Breast epithelium (tissue), 4 donors: ENCODE data around the gene SLC16A13. TPM values are rescaled to one million over a fixed set of nuclear protein-coding genes. Genes with fewer than 3 reads are reported as not detected.

Experiments used
- DNase-seq, 2 donors: peaks; one replicate each; pipeline ENCODE4 v3.0.0-alpha.2; 2019; ENCODE audit warnings: low spot score in 2 of 2
- H3K27ac ChIP-seq, 2 donors: fragments of 200-600 bp; sonication (generic) in 1 of 2; one replicate each; pipeline ENCODE4 v1.5.1; 2016 to 2019; ENCODE audit warnings: mild to moderate bottlenecking in 1 of 2
- H3K27me3 ChIP-seq, 2 donors: fragments of 200-600 bp; sonication (generic) in 1 of 2; one replicate each; pipeline versions ENCODE4 v1.5.1 to v1.6.0; 2017 to 2019; ENCODE audit warnings: control low read depth in 1 of 2, mild to moderate bottlenecking in 1 of 2
- H3K36me3 ChIP-seq: fragments of 200-600 bp; one replicate; pipeline ENCODE4 v1.5.1; 2019
- H3K4me1 ChIP-seq, 2 donors: fragments of 200-600 bp; sonication (generic); one replicate each; pipeline ENCODE4 v1.5.1; 2016 to 2019; ENCODE audit warnings: control low read depth in 1 of 2
- H3K4me3 ChIP-seq, 3 donors: fragments of 200-600 bp; sonication (generic); 1 replicate in 2 of 3; 2 replicates in 1 of 3; pipeline ENCODE4 v1.5.1; 2016 to 2019; ENCODE audit warnings: mild to moderate bottlenecking in 3 of 3, moderate library complexity in 2 of 3
- H3K9me3 ChIP-seq, 2 donors: fragments of 200-600 bp; sonication (generic) in 1 of 2; one replicate each; pipeline ENCODE4 v1.5.1; 2016 to 2019; ENCODE audit warnings: control low read depth in 1 of 2
- POLR2A ChIP-seq: fragments of 450-650 bp; IDR thresholded peaks from one replicate; pipeline ENCODE4 v1.6.1; 2016; ENCODE audit warnings: antibody characterized with exemption, mild to moderate bottlenecking, moderate library complexity
- POLR2AphosphoS5 ChIP-seq, 3 donors: sonication (generic); formaldehyde crosslinking; IDR thresholded peaks; one replicate each; pipeline ENCODE4 v1.6.1; 2017; ENCODE audit warnings: antibody characterized with exemption in 3 of 3
- intact Hi-C: fragments of 100-400 bp; cut with DNase I; formaldehyde crosslinking; loops from one replicate; pipeline ENCODE4 v1.15.1; 2023; ENCODE audit warnings: low total_unique reads
- total RNA-seq, 3 donors: library from RNA; depleted of rRNA; stranded (reverse); fragments of >200 nt; gene quantifications; one replicate each; pipeline ENCODE4 v1.1.0, GENCODE V29; 2016
- TF ChIP-seq, protein P1 (sequence below), 3 donors: fragments of 450-650 bp; IDR thresholded peaks; one replicate each; pipeline ENCODE4 v1.5.1; 2016 to 2017; ENCODE audit warnings: antibody characterized with exemption in 3 of 3, mild to moderate bottlenecking in 3 of 3, moderate library complexity in 3 of 3

Gene SLC16A13
- total RNA-seq, 3 donors from 2014 or later: 0.32 to 3.5 (median 2.6) TPM

- Histone ChIP-seq H3K4me1 (peaks cover 0 to 6% of the 10 kb centered on the region in 2 donors), H3K36me3 (peaks cover 8% of the 10 kb centered on the region), H3K9me3 (no peaks in the 10 kb centered on the region), H3K27ac (no peak overlapping the region), H3K27me3 (no peaks in the 10 kb centered on the region), H3K4me3 (no peak overlapping the region)
- TF ChIP-seq, protein P1, sequence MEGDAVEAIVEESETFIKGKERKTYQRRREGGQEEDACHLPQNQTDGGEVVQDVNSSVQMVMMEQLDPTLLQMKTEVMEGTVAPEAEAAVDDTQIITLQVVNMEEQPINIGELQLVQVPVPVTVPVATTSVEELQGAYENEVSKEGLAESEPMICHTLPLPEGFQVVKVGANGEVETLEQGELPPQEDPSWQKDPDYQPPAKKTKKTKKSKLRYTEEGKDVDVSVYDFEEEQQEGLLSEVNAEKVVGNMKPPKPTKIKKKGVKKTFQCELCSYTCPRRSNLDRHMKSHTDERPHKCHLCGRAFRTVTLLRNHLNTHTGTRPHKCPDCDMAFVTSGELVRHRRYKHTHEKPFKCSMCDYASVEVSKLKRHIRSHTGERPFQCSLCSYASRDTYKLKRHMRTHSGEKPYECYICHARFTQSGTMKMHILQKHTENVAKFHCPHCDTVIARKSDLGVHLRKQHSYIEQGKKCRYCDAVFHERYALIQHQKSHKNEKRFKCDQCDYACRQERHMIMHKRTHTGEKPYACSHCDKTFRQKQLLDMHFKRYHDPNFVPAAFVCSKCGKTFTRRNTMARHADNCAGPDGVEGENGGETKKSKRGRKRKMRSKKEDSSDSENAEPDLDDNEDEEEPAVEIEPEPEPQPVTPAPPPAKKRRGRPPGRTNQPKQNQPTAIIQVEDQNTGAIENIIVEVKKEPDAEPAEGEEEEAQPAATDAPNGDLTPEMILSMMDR (IDR thresholded peaks at IDR 0.05): no peak
- TF ChIP-seq POLR2AphosphoS5 (IDR thresholded peaks at IDR 0.05): no peak
- no peak for TF ChIP-seq POLR2A
- intact Hi-C loops: no loop called here
- no peak for DNase-seq
Observed at GRCh38 chr17:6998855-6999508, 36.8 kb upstream of the SLC16A13 start.

- intact Hi-C loops: loop anchor here (10.0 kb wide), 1 partner anchor 87 kb away; no protein-coding TSS in a partner anchor
- DNase-seq: no peak
- Histone ChIP-seq H3K4me1 (no peaks in the 10 kb centered on the region), H3K27me3 (no peaks in the 10 kb centered on the region), H3K36me3 (peaks cover 8% of the 10 kb centered on the region), H3K27ac (no peak overlapping the region), H3K9me3 (no peaks in the 10 kb centered on the region), H3K4me3 (no peak overlapping the region)
- no peak for TF ChIP-seq POLR2A
- TF ChIP-seq, protein P1 (IDR thresholded peaks at IDR 0.05): peak in 2 of 3 donors; percentile 13 to 18
Observed at GRCh38 chr17:7001318-7001961, 34.4 kb upstream of the SLC16A13 start.

- H3K27me3 ChIP-seq: no peaks in the 10 kb centered on the region
- H3K4me1 ChIP-seq: no peaks in the 10 kb centered on the region
- intact Hi-C loops: loop anchor here (10.0 kb wide), 1 partner anchor 88 kb away; no protein-coding TSS in a partner anchor
- H3K9me3 ChIP-seq: no peaks in the 10 kb centered on the region
- no peak for DNase-seq
- H3K27ac ChIP-seq: no peak overlapping the region
- no peak overlapping the region for H3K4me3 ChIP-seq
- peaks cover 8% of the 10 kb centered on the region for H3K36me3 ChIP-seq
- TF ChIP-seq POLR2AphosphoS5 (IDR thresholded peaks at IDR 0.05) (no peak), POLR2A (no peak)
- TF ChIP-seq, protein P1 (IDR thresholded peaks at IDR 0.05): no peak
Observed at GRCh38 chr17:7002288-7003047, 33.3 kb upstream of the SLC16A13 start.

DNA sequence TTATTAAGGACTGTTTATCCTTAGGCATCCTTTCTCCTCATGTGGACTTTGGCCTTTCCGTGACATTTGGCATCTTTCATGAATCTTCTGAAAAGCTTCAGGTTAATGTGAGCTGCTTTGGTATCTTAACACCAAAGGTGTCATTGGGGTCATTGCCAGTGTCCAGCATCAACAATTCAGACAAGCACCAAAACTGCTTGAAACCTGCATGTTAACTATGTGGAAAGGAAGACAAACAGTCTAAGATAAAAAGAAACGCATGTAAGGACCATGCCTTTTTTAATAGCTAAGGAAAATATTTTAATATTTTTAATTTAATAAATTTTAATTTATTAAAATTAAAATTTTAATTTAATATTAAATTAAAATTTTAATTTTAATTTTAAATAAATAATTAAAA lies 32.1 kb upstream of the SLC16A13 start:
- no peak overlapping the region for H3K4me3 ChIP-seq
- no peak for DNase-seq
- intact Hi-C loops: loop anchor here (10.0 kb wide), 1 partner anchor 89 kb away; no protein-coding TSS in a partner anchor
- H3K27me3 ChIP-seq: no peaks in the 10 kb centered on the region
- no peaks in the 10 kb centered on the region for H3K9me3 ChIP-seq
- peaks cover 8% of the 10 kb centered on the region for H3K36me3 ChIP-seq
- no peak overlapping the region for H3K27ac ChIP-seq
- TF ChIP-seq POLR2A (no peak), POLR2AphosphoS5 (IDR thresholded peaks at IDR 0.05) (no peak)
- TF ChIP-seq, protein P1 (IDR thresholded peaks at IDR 0.05): no peak
- H3K4me1 ChIP-seq: no peaks in the 10 kb centered on the region
